Panc1 (cell line): ENCODE measurements around the gene ADAMTS2. TPM values are rescaled to one million over a fixed set of nuclear protein-coding genes. Genes with fewer than 3 reads are reported as not detected.

Experiments
- ATAC-seq: fragments of 200-7000 bp; cut with Tn5 transposase; 2 replicates; pipeline ENCODE4 v1.9.1; 2020; ENCODE audit warnings: mild to moderate bottlenecking, moderate library complexity
- BruUV-seq: library from RNA; stranded (reverse); fragments of 400-500 nt; replicated peaks from 2 replicates; lab custom pipeline; 2021; lab: Mats Ljungman, UMichigan
- CTCF ChIA-PET: fragments of 300-600 bp; sonication (Branson Sonifier 250); formaldehyde crosslinking; loops from one replicate; lab custom pipeline; 2022; ENCODE audit warnings: antibody characterized with exemption; lab: Charles Lee
- POLR2A ChIA-PET: fragments of 300-600 bp; sonication (Branson Sonifier 250); formaldehyde crosslinking; loops from one replicate; lab custom pipeline; 2022; ENCODE audit warnings: antibody characterized with exemption; lab: Charles Lee
- DNase-seq: peaks from one replicate; pipeline ENCODE4 v3.0.0-alpha.2; 2010; ENCODE audit warnings: low read depth, low spot score
- H3K27ac ChIP-seq: 2 replicates; pipeline ENCODE4 v1.5.1; 2011; ENCODE audit warnings: mild to moderate bottlenecking, low read length, inconsistent platforms
- H3K27me3 ChIP-seq: fragments of 200-500 bp; sonication (Bioruptor generic); 2 replicates; pipeline ENCODE4 v1.6.0; 2014; ENCODE audit warnings: low read length, inconsistent platforms; ENCODE audit not compliant: control insufficient read depth, insufficient read depth
- H3K36me3 ChIP-seq: fragments of 200-500 bp; sonication (Bioruptor generic); 2 replicates; pipeline ENCODE4 v1.5.1; 2014; ENCODE audit warnings: inconsistent platforms, mild to moderate bottlenecking, low read length, moderate library complexity; ENCODE audit not compliant: control insufficient read depth, insufficient read depth
- H3K4me1 ChIP-seq: 2 replicates; pipeline ENCODE4 v1.5.1; 2011; ENCODE audit warnings: inconsistent platforms, mild to moderate bottlenecking, low read length, moderate library complexity; ENCODE audit not compliant: control insufficient read depth, insufficient read depth
- H3K4me3 ChIP-seq, 2 experiments: 2 replicates each; pipeline ENCODE4 v1.5.1; 2011 to 2012; ENCODE audit warnings: low read depth in 2 of 2, low read length in 2 of 2, mild to moderate bottlenecking in 2 of 2, inconsistent platforms in 1 of 2, moderate library complexity in 1 of 2
- H3K9me3 ChIP-seq: fragments of 200-500 bp; sonication (Bioruptor generic); 2 replicates; pipeline ENCODE4 v1.5.1; 2014; ENCODE audit warnings: low read depth, mild to moderate bottlenecking, inconsistent platforms, low read length, moderate library complexity; ENCODE audit not compliant: control insufficient read depth, insufficient read depth
- CTCF ChIP-seq: fragments of 450-650 bp; IDR thresholded peaks from 2 replicates; pipeline ENCODE4 v1.5.1; 2017; ENCODE audit warnings: mild to moderate bottlenecking
- POLR2AphosphoS5 ChIP-seq: IDR thresholded peaks from 2 replicates; pipeline ENCODE4 v1.6.1; 2012; ENCODE audit warnings: mild to moderate bottlenecking, low read depth, low read length, moderate library complexity
- REST ChIP-seq, 2 experiments: IDR thresholded peaks; 2 replicates each; pipeline ENCODE4 v1.6.1; 2011 to 2012; ENCODE audit warnings: low read depth in 2 of 2, control low read depth in 1 of 2, low read length in 1 of 2, mild to moderate bottlenecking in 1 of 2, moderate library complexity in 1 of 2; ENCODE audit not compliant: insufficient read depth in 1 of 2
- SIN3A ChIP-seq: IDR thresholded peaks from 2 replicates; pipeline ENCODE4 v1.6.1; 2012; ENCODE audit warnings: low read depth, mild to moderate bottlenecking, low read length, moderate library complexity, borderline replicate concordance; ENCODE audit not compliant: insufficient read depth
- TCF7L2 ChIP-seq: IDR thresholded peaks from 2 replicates; pipeline ENCODE4 v1.6.1; 2011; ENCODE audit warnings: mild to moderate bottlenecking, low read depth, low read length, inconsistent platforms
- in situ Hi-C: cut with HindIII; loops from 2 replicates; pipeline ENCODE4 v1.10.0; 2016; ENCODE audit warnings: low sequenced_read_pairs, low pct_unique_long_range_greater_than_20kb
- intact Hi-C: fragments of 100-400 bp; cut with micrococcal nuclease; formaldehyde crosslinking; loops from one replicate; pipeline ENCODE4 v1.10.0; 2022; ENCODE audit not compliant: unreplicated experiment
- total RNA-seq: library from RNA; stranded (reverse); gene quantifications from one replicate; pipeline ENCODE4 v1.2.1, GENCODE V29; 2021; ENCODE audit not compliant: unreplicated experiment

The ADAMTS2 gene
- total RNA-seq, 1 experiment from 2014 or later = 0.13 TPM

GRCh38 chr5:179134511-179134910, 210.8 kb downstream of the ADAMTS2 start:
- no peaks in the 10 kb centered on the region for H3K27me3 ChIP-seq
- no TSS peak for BruUV-seq
- intact Hi-C loops = no loop called here
- no peaks in the 10 kb centered on the region for H3K4me1 ChIP-seq
- no peak overlapping the region for H3K27ac ChIP-seq
- ChIA-PET CTCF (interaction anchor here (0.6 kb wide), 1 partner anchor 386 kb away, joined by 3 read pairs; no protein-coding TSS in a partner anchor), POLR2A (no interaction called here)
- DNase-seq (no peak), ATAC-seq (no peak)
- H3K4me3 ChIP-seq = no peak overlapping the region
- in situ Hi-C loops = no loop called here
- TF ChIP-seq CTCF = no peak
- TF ChIP-seq POLR2AphosphoS5 = no peak
- no peak for TF ChIP-seq TCF7L2
- TF ChIP-seq REST (IDR thresholded peaks at IDR 0.05; ENCODE audit: insufficient read depth in 1 of 2, low read depth in 2 of 2, low read length in 1 of 2) = no peak
- no peak for TF ChIP-seq SIN3A
- no peaks in the 10 kb centered on the region for H3K36me3 ChIP-seq
- H3K9me3 ChIP-seq = no peaks in the 10 kb centered on the region

GRCh38 chr5:179132586-179133355, 212.5 kb downstream of the ADAMTS2 start:
- Histone ChIP-seq H3K27me3 (no peaks in the 10 kb centered on the region), H3K36me3 (no peaks in the 10 kb centered on the region), H3K4me3 (no peak overlapping the region), H3K9me3 (no peaks in the 10 kb centered on the region), H3K4me1 (no peaks in the 10 kb centered on the region), H3K27ac (no peak overlapping the region)
- CTCF ChIA-PET = no interaction called here
- TF ChIP-seq TCF7L2 (no peak), CTCF (no peak), SIN3A (no peak), REST (IDR thresholded peaks at IDR 0.05; ENCODE audit: insufficient read depth in 1 of 2, low read depth in 2 of 2, low read length in 1 of 2) (no peak), POLR2AphosphoS5 (no peak)
- ATAC-seq (no peak), DNase-seq (no peak)
- POLR2A ChIA-PET = no interaction called here
- intact Hi-C loops = no loop called here
- no TSS peak for BruUV-seq
- in situ Hi-C loops = no loop called here
